GM12878 (cell line): ENCODE measurements around the gene SPINT1. TPM values are rescaled to one million over a fixed set of nuclear protein-coding genes. Genes with fewer than 3 reads are reported as not detected.

Source experiments
- BCLAF1 ChIP-seq: fragments of 450-650 bp; IDR thresholded peaks from 2 replicates; pipeline ENCODE4 v1.6.1; 2017; ENCODE audit warnings: antibody characterized with exemption, mild to moderate bottlenecking, moderate library complexity
- CBX5 ChIP-seq: sonication (generic); IDR thresholded peaks from 2 replicates; pipeline ENCODE4 v1.6.1; 2016; ENCODE audit warnings: low read depth, moderate library complexity, mild to moderate bottlenecking, inconsistent platforms
- EED ChIP-seq: sonication (generic); IDR thresholded peaks from 2 replicates; pipeline ENCODE4 v1.6.1; 2016; ENCODE audit warnings: antibody characterized with exemption, low read depth
- EZH2 ChIP-seq: IDR thresholded peaks from 2 replicates; pipeline ENCODE4 v1.6.1; 2012; ENCODE audit warnings: low read depth, mild to moderate bottlenecking, control low read depth, inconsistent platforms, low read length, borderline replicate concordance; ENCODE audit not compliant: control insufficient read depth
- JUNB ChIP-seq: IDR thresholded peaks from 2 replicates; pipeline ENCODE4 v1.6.1; 2016; ENCODE audit warnings: antibody characterized with exemption, mild to moderate bottlenecking
- KLF5 ChIP-seq: fragments of 450-650 bp; IDR thresholded peaks from 2 replicates; pipeline ENCODE4 v1.6.1; 2014; ENCODE audit warnings: mild to moderate bottlenecking; ENCODE audit not compliant: partially characterized antibody
- LARP7 ChIP-seq: fragments of 450-650 bp; IDR thresholded peaks from 2 replicates; pipeline ENCODE4 v1.6.1; 2017; ENCODE audit warnings: mild to moderate bottlenecking
- MTA3 ChIP-seq: IDR thresholded peaks from 2 replicates; pipeline ENCODE4 v1.6.1; 2012; ENCODE audit warnings: low read length, inconsistent platforms, borderline replicate concordance
- MXI1 ChIP-seq: fragments of 150-350 bp; IDR thresholded peaks from 2 replicates; pipeline ENCODE4 v1.6.1; 2011; ENCODE audit warnings: low read depth, mild to moderate bottlenecking, inconsistent platforms, low read length, improper control_type of control experiment
- NFXL1 ChIP-seq: fragments of 450-650 bp; IDR thresholded peaks from 2 replicates; pipeline ENCODE4 v1.6.1; 2017; ENCODE audit warnings: antibody characterized with exemption, mild to moderate bottlenecking, borderline replicate concordance
- NFYA ChIP-seq: IDR thresholded peaks from 2 replicates; pipeline ENCODE4 v1.6.1; 2011; ENCODE audit warnings: low read depth, mild to moderate bottlenecking, low read length, improper control_type of control experiment, borderline replicate concordance
- SMARCA5 ChIP-seq: fragments of 450-650 bp; IDR thresholded peaks from 2 replicates; pipeline ENCODE4 v1.6.1; 2017; ENCODE audit warnings: mild to moderate bottlenecking
- SPI1 ChIP-seq: IDR thresholded peaks from 2 replicates; pipeline ENCODE4 v1.6.1; 2011; ENCODE audit warnings: low read depth, mild to moderate bottlenecking, low read length, moderate library complexity, borderline replicate concordance; ENCODE audit not compliant: insufficient read depth
- polyA plus RNA-seq, 11 experiments: library from polyadenylated mRNA; depleted of rRNA in 4 of 11; unstranded in 6 of 11; stranded (reverse) in 5 of 11; fragments of >200 nt; fragmentation: Nextera tagmentation in 4 of 11; fragmentation: Illumina TruSeq in 1 of 11; extraction: Ambion mirVana in 4 of 11; extraction: Trizol in 1 of 11; gene quantifications; 1 replicate in 1 of 11; 2 replicates in 10 of 11; pipeline versions ENCODE4 v1.2.1 to v1.2.3, GENCODE V29; 2011 to 2016; ENCODE audit warnings: inconsistent platforms in 2 of 11, missing spikeins in 2 of 11, low read depth in 1 of 11
- total RNA-seq, 4 experiments: library from RNA; depleted of rRNA in 3 of 4; stranded (reverse); fragments of >200 nt in 3 of 4; fragmentation: Illumina TruSeq in 1 of 4; extraction: Trizol in 1 of 4; gene quantifications; 2 replicates each; pipeline versions ENCODE4 v1.2.1 to v1.2.3, GENCODE V29; 2013 to 2021

SPINT1 gene
- total and polyA plus RNA-seq, 10 of the 15 experiments (the other 5 are each of a cell fraction or from before 2014, with no cell fraction given): 3.5 to 28.6 (median 10.2) TPM

GRCh38 chr15:40906091-40906990 lies 62.5 kb downstream of the SPINT1 start (continued):
- TF ChIP-seq EED (0 out of 2 replicates have a peak, but pooled peaks have one; percentile 30), BCLAF1 (no peak), EZH2 (no peak), NFXL1 (no peak), MTA3 (no peak), NFYA (no peak), MXI1 (peak; percentile 43; the same call in 1 of the 2 replicates), LARP7 (peak; percentile 72), KLF5 (no peak), CBX5 (no peak), JUNB (no peak), SPI1 (no peak), SMARCA5 (no peak; the same call in 1 of the 2 replicates)
